ENCODE measurements around the gene NCEH1.

DNA sequence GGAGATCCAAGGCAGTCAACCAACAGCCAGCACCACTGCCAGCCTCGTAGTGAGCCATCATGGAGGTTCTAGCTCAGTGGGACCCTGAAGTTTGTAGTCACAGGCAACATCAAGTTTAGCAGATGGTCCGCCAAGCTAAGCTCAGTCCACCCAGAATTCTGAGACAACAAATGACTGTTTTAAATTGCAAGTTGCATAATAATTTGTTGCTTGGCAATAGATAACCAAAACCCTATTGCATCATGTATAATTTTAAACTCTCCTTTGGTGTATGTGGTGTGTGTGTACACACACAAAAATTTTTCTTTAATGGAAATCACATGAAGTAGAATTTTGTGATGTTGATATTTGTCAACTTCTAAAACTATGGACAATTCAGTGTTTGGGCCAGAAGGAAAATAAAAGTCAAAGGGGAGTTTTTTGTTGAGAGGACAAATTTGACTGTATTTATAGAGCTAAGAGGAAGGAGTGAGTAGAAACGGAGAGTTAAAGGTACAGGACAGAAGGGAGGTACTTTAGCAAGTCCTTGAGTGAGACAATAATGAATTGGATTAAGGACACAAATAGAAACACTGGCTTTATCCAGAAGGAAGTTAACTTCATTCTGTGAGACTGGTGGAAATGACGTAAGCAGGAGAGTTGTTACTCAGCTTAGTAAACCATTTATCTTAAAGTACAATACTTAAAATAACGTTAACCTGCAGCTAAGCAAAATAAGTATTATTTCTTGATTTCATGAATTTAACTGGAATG is 83.6 kb downstream of the NCEH1 start:
- TF ChIP-seq, protein P1, sequence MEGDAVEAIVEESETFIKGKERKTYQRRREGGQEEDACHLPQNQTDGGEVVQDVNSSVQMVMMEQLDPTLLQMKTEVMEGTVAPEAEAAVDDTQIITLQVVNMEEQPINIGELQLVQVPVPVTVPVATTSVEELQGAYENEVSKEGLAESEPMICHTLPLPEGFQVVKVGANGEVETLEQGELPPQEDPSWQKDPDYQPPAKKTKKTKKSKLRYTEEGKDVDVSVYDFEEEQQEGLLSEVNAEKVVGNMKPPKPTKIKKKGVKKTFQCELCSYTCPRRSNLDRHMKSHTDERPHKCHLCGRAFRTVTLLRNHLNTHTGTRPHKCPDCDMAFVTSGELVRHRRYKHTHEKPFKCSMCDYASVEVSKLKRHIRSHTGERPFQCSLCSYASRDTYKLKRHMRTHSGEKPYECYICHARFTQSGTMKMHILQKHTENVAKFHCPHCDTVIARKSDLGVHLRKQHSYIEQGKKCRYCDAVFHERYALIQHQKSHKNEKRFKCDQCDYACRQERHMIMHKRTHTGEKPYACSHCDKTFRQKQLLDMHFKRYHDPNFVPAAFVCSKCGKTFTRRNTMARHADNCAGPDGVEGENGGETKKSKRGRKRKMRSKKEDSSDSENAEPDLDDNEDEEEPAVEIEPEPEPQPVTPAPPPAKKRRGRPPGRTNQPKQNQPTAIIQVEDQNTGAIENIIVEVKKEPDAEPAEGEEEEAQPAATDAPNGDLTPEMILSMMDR (IDR thresholded peaks at IDR 0.05), result no peak
- no peak for TF ChIP-seq POLR2AphosphoS5 (IDR thresholded peaks at IDR 0.05; ENCODE audit: low read depth, low read length)
- no peak for TF ChIP-seq TCF7L2 (IDR thresholded peaks at IDR 0.05; ENCODE audit: low read depth, low read length)
- no peak for TF ChIP-seq SIN3A (IDR thresholded peaks at IDR 0.05; ENCODE audit: borderline replicate concordance, insufficient read depth, low read depth, low read length)
- TF ChIP-seq, protein P2, sequence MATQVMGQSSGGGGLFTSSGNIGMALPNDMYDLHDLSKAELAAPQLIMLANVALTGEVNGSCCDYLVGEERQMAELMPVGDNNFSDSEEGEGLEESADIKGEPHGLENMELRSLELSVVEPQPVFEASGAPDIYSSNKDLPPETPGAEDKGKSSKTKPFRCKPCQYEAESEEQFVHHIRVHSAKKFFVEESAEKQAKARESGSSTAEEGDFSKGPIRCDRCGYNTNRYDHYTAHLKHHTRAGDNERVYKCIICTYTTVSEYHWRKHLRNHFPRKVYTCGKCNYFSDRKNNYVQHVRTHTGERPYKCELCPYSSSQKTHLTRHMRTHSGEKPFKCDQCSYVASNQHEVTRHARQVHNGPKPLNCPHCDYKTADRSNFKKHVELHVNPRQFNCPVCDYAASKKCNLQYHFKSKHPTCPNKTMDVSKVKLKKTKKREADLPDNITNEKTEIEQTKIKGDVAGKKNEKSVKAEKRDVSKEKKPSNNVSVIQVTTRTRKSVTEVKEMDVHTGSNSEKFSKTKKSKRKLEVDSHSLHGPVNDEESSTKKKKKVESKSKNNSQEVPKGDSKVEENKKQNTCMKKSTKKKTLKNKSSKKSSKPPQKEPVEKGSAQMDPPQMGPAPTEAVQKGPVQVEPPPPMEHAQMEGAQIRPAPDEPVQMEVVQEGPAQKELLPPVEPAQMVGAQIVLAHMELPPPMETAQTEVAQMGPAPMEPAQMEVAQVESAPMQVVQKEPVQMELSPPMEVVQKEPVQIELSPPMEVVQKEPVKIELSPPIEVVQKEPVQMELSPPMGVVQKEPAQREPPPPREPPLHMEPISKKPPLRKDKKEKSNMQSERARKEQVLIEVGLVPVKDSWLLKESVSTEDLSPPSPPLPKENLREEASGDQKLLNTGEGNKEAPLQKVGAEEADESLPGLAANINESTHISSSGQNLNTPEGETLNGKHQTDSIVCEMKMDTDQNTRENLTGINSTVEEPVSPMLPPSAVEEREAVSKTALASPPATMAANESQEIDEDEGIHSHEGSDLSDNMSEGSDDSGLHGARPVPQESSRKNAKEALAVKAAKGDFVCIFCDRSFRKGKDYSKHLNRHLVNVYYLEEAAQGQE (IDR thresholded peaks at IDR 0.05; ENCODE audit: insufficient read depth in 1 of 2, low read depth in 2 of 2, low read length in 1 of 2), result no peak
